Fibroblast of mammary gland (primary cell): ENCODE measurements around the gene BNIP3.

Experiments
- DNase-seq: peaks from one replicate; pipeline ENCODE4 v3.0.0-alpha.2; 2010; ENCODE audit warnings: low read depth
- H3K4me3 ChIP-seq: 2 replicates; pipeline ENCODE4 v1.5.1; 2011; ENCODE audit warnings: low read depth, mild to moderate bottlenecking, low read length, moderate library complexity; ENCODE audit not compliant: control insufficient read depth
- CTCF ChIP-seq: conservative IDR thresholded peaks from 2 replicates; pipeline ENCODE4 v1.5.1; 2011; ENCODE audit warnings: low read depth, low read length, inconsistent platforms; ENCODE audit not compliant: control insufficient read depth, insufficient read depth

The BNIP3 gene

GRCh38 chr10:131964298-131964697 is 17.4 kb downstream of the BNIP3 start:
- peak; percentile 12 for DNase-seq
- TF ChIP-seq CTCF, result no peak
- no peak overlapping the region for H3K4me3 ChIP-seq

GRCh38 chr10:131963811-131964210 is 17.9 kb downstream of the BNIP3 start:
- H3K4me3 ChIP-seq, result no peak overlapping the region
- DNase-seq, result no peak
- no peak for TF ChIP-seq CTCF

GRCh38 chr10:131963350-131963749 is 18.4 kb downstream of the BNIP3 start:
- no peak for DNase-seq
- no peak overlapping the region for H3K4me3 ChIP-seq
- no peak for TF ChIP-seq CTCF

- peak; percentile 24 for DNase-seq
- TF ChIP-seq CTCF, result no peak
- H3K4me3 ChIP-seq, result no peak overlapping the region
These were observed 19.7 kb downstream of the BNIP3 start for GRCh38 chr10:131961777-131962662.

- TF ChIP-seq CTCF, result no peak
- no peak for DNase-seq
- no peak overlapping the region for H3K4me3 ChIP-seq
These were observed 20.5 kb downstream of the BNIP3 start for GRCh38 chr10:131961047-131961776.

GRCh38 chr10:131960631-131961046 is 21.1 kb downstream of the BNIP3 start:
- TF ChIP-seq CTCF, result no peak
- H3K4me3 ChIP-seq, result no peak overlapping the region
- DNase-seq, result no peak
